Sigmoid colon (tissue), 4 donors: ENCODE data around the gene TNFRSF14.

Source experiments
- EP300 ChIP-seq, 4 donors: sonication (generic); formaldehyde crosslinking; IDR thresholded peaks; one replicate each; pipeline ENCODE4 v1.6.1; 2017; ENCODE audit warnings: antibody characterized with exemption in 4 of 4
- POLR2A ChIP-seq, 2 donors: fragments of 450-650 bp; IDR thresholded peaks; one replicate each; pipeline ENCODE4 v1.6.1; 2016; ENCODE audit warnings: antibody characterized with exemption in 2 of 2, mild to moderate bottlenecking in 2 of 2, moderate library complexity in 2 of 2
- POLR2AphosphoS5 ChIP-seq, 4 donors: sonication (generic); formaldehyde crosslinking; IDR thresholded peaks; one replicate each; pipeline ENCODE4 v1.6.1; 2017; ENCODE audit warnings: antibody characterized with exemption in 4 of 4
- TF ChIP-seq, protein P1 (sequence below), 4 experiments: fragments of 450-650 bp in 3 of 4; fragments of 200-600 bp in 1 of 4; IDR thresholded peaks; one replicate each; pipeline ENCODE4 v1.5.1; 2016 to 2019; ENCODE audit warnings: antibody characterized with exemption in 4 of 4, mild to moderate bottlenecking in 3 of 4, moderate library complexity in 2 of 4

DNA sequence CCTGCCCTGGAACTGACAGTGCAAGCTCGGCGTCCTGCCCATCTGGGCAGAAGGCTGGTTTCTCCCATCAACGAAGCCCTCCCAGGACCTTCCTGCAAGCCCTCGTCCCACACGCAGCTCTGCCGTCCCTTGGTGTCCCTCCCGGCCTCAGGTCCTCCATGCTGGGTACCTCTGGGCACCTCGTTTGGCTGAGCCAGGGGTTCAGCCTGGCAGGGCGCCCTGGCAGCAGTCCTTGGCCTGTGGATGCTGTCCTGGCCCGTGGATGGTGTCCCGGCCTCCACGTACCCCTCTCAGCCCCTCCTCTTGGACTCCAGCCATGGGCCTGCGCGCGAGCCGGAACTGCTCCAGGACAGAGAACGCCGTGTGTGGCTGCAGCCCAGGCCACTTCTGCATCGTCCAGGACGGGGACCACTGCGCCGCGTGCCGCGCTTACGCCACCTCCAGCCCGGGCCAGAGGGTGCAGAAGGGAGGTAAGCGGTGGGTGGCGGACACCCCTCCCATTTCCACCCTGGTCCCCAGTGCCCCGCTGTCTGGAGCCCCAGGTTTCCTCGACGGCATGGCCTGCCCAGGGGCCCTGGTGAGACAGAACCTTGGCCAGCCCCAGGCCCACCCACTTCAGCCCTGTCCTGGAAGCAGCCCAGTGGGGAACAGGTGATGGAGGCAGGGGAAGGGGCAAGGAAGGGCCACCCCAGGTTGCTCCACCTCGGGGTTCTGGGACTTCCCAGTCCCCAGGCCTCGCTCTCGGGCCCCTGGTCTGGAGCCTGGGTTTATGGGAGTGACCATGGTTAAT lies 3.5 kb downstream of the TNFRSF14 start:
- TF ChIP-seq POLR2AphosphoS5 (IDR thresholded peaks at IDR 0.05) (no peak), EP300 (IDR thresholded peaks at IDR 0.05) (no peak), POLR2A (IDR thresholded peaks at IDR 0.05) (no peak)
- TF ChIP-seq, protein P1, sequence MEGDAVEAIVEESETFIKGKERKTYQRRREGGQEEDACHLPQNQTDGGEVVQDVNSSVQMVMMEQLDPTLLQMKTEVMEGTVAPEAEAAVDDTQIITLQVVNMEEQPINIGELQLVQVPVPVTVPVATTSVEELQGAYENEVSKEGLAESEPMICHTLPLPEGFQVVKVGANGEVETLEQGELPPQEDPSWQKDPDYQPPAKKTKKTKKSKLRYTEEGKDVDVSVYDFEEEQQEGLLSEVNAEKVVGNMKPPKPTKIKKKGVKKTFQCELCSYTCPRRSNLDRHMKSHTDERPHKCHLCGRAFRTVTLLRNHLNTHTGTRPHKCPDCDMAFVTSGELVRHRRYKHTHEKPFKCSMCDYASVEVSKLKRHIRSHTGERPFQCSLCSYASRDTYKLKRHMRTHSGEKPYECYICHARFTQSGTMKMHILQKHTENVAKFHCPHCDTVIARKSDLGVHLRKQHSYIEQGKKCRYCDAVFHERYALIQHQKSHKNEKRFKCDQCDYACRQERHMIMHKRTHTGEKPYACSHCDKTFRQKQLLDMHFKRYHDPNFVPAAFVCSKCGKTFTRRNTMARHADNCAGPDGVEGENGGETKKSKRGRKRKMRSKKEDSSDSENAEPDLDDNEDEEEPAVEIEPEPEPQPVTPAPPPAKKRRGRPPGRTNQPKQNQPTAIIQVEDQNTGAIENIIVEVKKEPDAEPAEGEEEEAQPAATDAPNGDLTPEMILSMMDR (IDR thresholded peaks at IDR 0.05), result no peak
